Suprapubic skin (tissue), 4 donors: ENCODE measurements around the gene BECN2. TPM values are rescaled to one million over a fixed set of nuclear protein-coding genes. Genes with fewer than 3 reads are reported as not detected.

Experiments used
- DNase-seq, 2 donors: peaks; one replicate each; pipeline ENCODE4 v3.0.0-alpha.2; 2019; ENCODE audit warnings: low spot score in 2 of 2
- H3K27ac ChIP-seq: fragments of 200-600 bp; sonication (generic); one replicate; pipeline ENCODE4 v1.5.1; 2019
- H3K27me3 ChIP-seq: fragments of 200-600 bp; sonication (generic); one replicate; pipeline ENCODE4 v1.5.1; 2019
- H3K36me3 ChIP-seq: fragments of 200-600 bp; sonication (generic); one replicate; pipeline ENCODE4 v1.5.1; 2019
- H3K4me1 ChIP-seq: fragments of 200-600 bp; sonication (generic); one replicate; pipeline ENCODE4 v1.5.1; 2019
- H3K4me3 ChIP-seq: fragments of 200-600 bp; sonication (generic); one replicate; pipeline ENCODE4 v1.5.1; 2019; ENCODE audit warnings: mild to moderate bottlenecking
- H3K9me3 ChIP-seq: fragments of 200-600 bp; sonication (generic); one replicate; pipeline ENCODE4 v1.5.1; 2019
- CTCF ChIP-seq, 2 donors: fragments of 200-600 bp in 1 of 2; fragments of 450-650 bp in 1 of 2; sonication (generic) in 1 of 2; IDR thresholded peaks; one replicate each; pipeline ENCODE4 v1.5.1; 2016 to 2019; ENCODE audit warnings: antibody characterized with exemption in 2 of 2, mild to moderate bottlenecking in 1 of 2, moderate library complexity in 1 of 2
- EP300 ChIP-seq: sonication (generic); formaldehyde crosslinking; IDR thresholded peaks from one replicate; pipeline ENCODE4 v1.6.1; 2017; ENCODE audit warnings: antibody characterized with exemption
- POLR2A ChIP-seq, 2 donors: fragments of 450-650 bp; IDR thresholded peaks; one replicate each; pipeline ENCODE4 v1.6.1; 2017; ENCODE audit warnings: antibody characterized with exemption in 2 of 2, mild to moderate bottlenecking in 2 of 2, moderate library complexity in 2 of 2
- POLR2AphosphoS5 ChIP-seq, 3 donors: sonication (generic); formaldehyde crosslinking; IDR thresholded peaks; one replicate each; pipeline ENCODE4 v1.6.1; 2017; ENCODE audit warnings: antibody characterized with exemption in 3 of 3
- WGBS: methylation state at CpG from one replicate; pipeline ENCODE4 v1.1.5; 2018; 5-methylcytosine and 5-hydroxymethylcytosine counted together
- total RNA-seq, 4 donors: library from RNA; depleted of rRNA; stranded (reverse); fragments of >200 nt; gene quantifications; one replicate each; pipeline ENCODE4 v1.1.0, GENCODE V29; 2016

The BECN2 gene
- total RNA-seq, 4 donors from 2014 or later = not detected

GRCh38 chr1:241992734-241993133 is 35.2 kb downstream of the BECN2 start:
- TF ChIP-seq POLR2A (IDR thresholded peaks at IDR 0.05) = no peak
- no peak for TF ChIP-seq CTCF (IDR thresholded peaks at IDR 0.05)
- TF ChIP-seq EP300 = no peak
- TF ChIP-seq POLR2AphosphoS5 (IDR thresholded peaks at IDR 0.05) = no peak
- whole genome bisulfite sequencing = 89% methylated on average over 5 of the region's 5 CpGs
- no peak overlapping the region for H3K27ac ChIP-seq

DNA sequence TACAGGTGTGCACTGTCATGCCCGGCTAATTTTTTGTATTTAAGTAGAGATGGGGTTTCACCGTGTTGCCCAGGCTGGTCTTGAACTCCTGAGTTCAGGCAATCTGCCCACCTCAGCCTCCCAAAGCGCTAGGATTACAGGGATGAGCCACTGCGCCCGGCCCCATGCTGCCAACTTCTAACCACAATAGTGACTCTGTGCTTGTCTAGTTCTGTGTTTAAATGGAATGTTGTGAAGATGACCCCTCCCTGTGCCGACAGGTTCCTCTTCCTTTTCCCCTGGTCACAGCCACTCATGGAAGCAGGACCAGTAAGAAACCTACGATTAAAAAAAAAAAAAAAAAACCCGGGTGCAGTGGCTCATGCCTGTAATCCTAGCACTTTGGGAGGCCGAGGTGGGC is 36.6 kb downstream of the BECN2 start:
- no peaks in the 10 kb centered on the region for H3K36me3 ChIP-seq
- 82% methylated on average over 9 of the region's 9 CpGs for WGBS
- H3K4me1 ChIP-seq = peaks cover 8% of the 10 kb centered on the region
- no peak for TF ChIP-seq POLR2AphosphoS5 (IDR thresholded peaks at IDR 0.05)
- TF ChIP-seq EP300 = no peak
- TF ChIP-seq CTCF (IDR thresholded peaks at IDR 0.05) = no peak
- TF ChIP-seq POLR2A (IDR thresholded peaks at IDR 0.05) = no peak
- DNase-seq = no peak
- no peaks in the 10 kb centered on the region for H3K9me3 ChIP-seq
- H3K4me3 ChIP-seq = no peak overlapping the region
- H3K27me3 ChIP-seq = no peaks in the 10 kb centered on the region
- H3K27ac ChIP-seq = no peak overlapping the region

More at GRCh38 chr1:241992734-241993133, 35.2 kb downstream of the BECN2 start:
- Histone ChIP-seq H3K36me3 (no peaks in the 10 kb centered on the region), H3K4me1 (no peaks in the 10 kb centered on the region), H3K27me3 (no peaks in the 10 kb centered on the region), H3K9me3 (no peaks in the 10 kb centered on the region), H3K4me3 (no peak overlapping the region)
- DNase-seq = no peak

DNA sequence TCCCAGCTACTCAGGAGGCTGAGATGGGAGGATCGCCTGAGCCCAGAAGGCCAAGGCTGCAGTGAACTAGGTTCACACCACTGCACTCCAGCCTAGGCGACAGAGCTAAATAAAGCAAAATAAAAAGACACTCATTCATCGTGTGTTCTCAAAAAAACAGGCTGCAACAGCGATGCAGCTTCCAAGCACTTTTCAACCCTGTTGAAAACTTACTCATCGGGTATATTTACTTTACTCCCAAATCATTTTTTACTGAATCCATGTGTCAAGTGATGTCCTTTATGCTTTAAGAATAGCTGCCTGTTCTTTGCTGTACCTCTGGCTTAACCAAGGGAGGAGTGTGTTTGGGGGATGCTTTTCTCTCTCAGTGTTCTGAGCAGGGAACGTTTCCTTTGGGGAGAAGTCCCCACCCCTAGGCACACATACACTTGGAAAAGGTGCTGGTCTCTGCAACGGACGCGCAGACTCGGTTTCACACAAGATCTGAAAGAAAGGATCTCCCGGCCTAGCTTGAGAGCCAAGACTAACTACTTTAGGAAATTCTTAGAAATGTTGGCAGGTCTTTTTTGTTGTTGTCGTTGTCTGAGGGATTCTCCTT is 39.9 kb downstream of the BECN2 start:
- Histone ChIP-seq H3K27me3 (no peaks in the 10 kb centered on the region), H3K4me3 (no peak overlapping the region), H3K9me3 (no peaks in the 10 kb centered on the region), H3K27ac (no peak overlapping the region), H3K36me3 (no peaks in the 10 kb centered on the region), H3K4me1 (peaks cover 8% of the 10 kb centered on the region)
- TF ChIP-seq CTCF (IDR thresholded peaks at IDR 0.05) = no peak
- TF ChIP-seq POLR2AphosphoS5 (IDR thresholded peaks at IDR 0.05) = no peak
- TF ChIP-seq POLR2A (IDR thresholded peaks at IDR 0.05) = no peak
- no peak for TF ChIP-seq EP300
- WGBS = 82% methylated on average over 12 of the region's 12 CpGs
- no peak for DNase-seq

DNA sequence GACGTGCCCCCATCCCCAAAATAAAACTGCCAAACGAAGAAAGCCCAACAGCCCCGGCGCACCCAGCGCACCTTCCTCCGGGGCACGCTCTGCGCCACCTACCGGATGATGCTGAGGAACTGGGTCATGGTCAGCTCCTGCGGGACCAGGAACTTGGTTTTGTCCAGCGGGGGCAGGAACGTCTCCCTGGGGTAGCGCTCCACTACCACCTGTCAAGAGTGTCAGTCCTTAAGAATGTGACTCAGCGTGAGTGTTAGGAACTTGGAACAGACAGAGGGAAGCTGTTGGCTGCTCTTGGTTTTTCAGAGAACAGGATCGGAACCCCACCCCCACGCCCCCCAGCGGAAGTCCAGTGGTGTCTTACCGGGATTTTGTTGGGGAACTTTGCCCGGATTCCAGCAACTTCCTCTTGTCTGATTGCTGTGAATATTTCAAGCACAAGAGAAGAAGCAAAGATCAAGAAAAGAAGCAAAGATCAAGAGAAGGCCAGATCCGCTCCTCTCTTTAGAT is 40.9 kb downstream of the BECN2 start:
- 8% methylated on average over 16 of the region's 20 CpGs for WGBS
- Histone ChIP-seq H3K4me1 (peaks cover 8% of the 10 kb centered on the region), H3K9me3 (no peaks in the 10 kb centered on the region), H3K27me3 (no peaks in the 10 kb centered on the region), H3K4me3 (peak overlapping the region; percentile 19), H3K27ac (no peak overlapping the region), H3K36me3 (no peaks in the 10 kb centered on the region)
- peak; percentile 89 to 92 for DNase-seq
- no peak for TF ChIP-seq EP300
- no peak for TF ChIP-seq POLR2AphosphoS5 (IDR thresholded peaks at IDR 0.05)
- TF ChIP-seq POLR2A (IDR thresholded peaks at IDR 0.05) = no peak
- no peak for TF ChIP-seq CTCF (IDR thresholded peaks at IDR 0.05)

GRCh38 chr1:241999026-241999425 is 41.5 kb downstream of the BECN2 start, which contains the start of gene MAP1LC3C:
Gene MAP1LC3C (minus strand): TSS chr1:241999098. CDS start chr1:241999008, 90 bp downstream.
- Histone ChIP-seq H3K4me1 (peaks cover 8% of the 10 kb centered on the region), H3K9me3 (no peaks in the 10 kb centered on the region), H3K36me3 (no peaks in the 10 kb centered on the region), H3K4me3 (peak within 1 kb of the TSS; percentile 19), H3K27me3 (no peaks in the 10 kb centered on the region), H3K27ac (no peak within 1 kb of the TSS)
- 48% methylated on average over 4 of the region's 4 CpGs for WGBS
- DNase-seq = no peak
- TF ChIP-seq CTCF (IDR thresholded peaks at IDR 0.05) (no peak), POLR2A (IDR thresholded peaks at IDR 0.05) (no peak), POLR2AphosphoS5 (IDR thresholded peaks at IDR 0.05) (no peak), EP300 (no peak)
